ENCODE results near the gene TOMM6.

The TOMM6 gene

DNA sequence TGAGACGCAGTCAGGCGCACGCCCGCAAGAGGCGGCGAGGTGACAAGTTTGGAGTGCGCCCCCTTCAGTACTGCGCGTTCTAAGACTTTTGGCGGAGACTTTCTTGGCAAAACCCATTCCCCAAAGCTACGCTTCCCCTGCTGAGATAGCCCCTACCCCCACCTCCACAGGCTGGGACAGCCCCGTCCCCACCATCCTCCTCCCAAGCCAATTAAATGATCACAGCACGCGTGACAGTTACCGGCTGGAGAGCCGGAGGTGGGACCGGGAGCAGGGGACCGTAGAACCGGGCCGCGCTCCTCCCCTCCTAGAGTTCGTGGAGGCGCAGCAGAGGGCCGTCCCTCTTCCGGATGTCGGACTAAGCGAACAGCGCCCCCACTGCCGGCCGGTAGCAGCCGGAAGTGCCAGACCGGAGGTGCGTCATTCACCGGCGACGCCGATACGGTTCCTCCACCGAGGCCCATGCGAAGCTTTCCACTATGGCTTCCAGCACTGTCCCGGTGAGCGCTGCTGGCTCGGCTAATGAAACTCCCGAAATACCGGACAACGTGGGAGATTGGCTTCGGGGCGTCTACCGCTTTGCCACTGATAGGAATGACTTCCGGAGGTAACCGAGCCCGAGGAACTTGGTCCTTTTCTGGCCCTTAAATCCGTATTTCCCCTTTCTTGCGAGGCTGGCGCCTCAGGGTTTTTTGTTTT is at the start of gene TOMM6:
TOMM6 (plus strand) TSS at position 476 of the 699 bp plus-strand sequence; CDS start at position 480, 4 bp downstream.
- peak; percentile 87 to 92 (median 89) for DNase-seq (ENCODE audit: low read depth in 3 of 3)

DNA sequence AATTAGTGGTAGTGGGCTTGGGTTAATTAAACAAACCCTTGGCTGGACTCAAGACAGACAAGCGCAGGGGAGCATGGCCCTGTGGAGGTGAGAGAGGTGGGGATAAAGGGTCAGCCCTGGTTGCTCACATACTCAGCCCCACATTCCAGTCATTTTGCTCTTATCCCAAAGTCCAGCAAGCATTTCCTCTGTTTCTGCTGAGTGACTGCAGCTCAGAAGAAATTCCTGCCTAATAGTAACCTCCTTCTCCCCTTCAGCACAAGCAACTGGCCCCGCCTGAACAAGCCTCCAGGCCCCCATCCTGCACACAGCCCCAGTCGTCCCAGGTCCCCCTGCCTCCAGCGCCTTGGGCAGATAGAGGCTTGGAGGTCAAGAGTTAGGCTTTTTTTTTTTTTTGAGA is 48.5 kb upstream of the TOMM6 start:
- no peak for DNase-seq (ENCODE audit: low read depth in 3 of 3)

DNA sequence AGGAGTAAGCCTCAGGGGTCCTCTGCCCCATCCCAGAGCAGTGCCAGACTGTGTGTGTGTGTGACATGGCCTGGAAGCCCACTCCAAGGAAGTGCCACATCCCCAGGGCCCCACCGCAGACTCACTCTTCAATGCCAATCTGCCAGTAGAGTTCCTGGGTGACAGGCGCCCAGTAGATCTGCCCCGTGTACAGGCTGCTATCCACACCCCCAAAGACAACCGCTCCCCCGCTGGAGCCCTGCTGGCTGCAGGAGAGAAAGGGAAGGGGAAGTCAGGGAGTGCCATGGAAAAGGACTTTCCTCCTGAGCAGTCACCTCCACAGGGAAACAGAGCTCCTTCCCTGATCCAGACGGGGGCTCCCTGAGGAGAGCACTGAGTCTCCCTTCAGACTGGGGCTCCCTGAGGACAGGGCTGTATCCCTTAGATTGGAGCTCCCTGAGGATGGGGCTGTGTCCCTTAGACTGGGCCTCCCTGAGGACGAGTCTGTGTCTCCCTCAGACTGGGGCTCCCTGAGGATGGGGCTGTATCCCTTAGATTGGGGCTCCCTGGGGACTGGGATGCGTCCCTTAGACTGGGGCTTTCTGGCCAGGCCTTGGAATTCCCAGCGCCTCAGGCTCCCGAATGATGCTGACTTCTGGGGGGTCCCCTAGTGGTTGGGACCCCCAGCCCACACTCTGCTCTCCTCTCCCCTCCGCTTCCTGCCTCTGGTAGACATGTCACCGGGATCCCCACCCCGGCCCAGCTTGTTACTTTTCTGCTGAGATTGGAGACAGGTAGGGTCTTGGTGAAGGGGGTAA is 46.9 kb upstream of the TOMM6 start:
- no peak for DNase-seq (ENCODE audit: low read depth in 3 of 3)

DNA sequence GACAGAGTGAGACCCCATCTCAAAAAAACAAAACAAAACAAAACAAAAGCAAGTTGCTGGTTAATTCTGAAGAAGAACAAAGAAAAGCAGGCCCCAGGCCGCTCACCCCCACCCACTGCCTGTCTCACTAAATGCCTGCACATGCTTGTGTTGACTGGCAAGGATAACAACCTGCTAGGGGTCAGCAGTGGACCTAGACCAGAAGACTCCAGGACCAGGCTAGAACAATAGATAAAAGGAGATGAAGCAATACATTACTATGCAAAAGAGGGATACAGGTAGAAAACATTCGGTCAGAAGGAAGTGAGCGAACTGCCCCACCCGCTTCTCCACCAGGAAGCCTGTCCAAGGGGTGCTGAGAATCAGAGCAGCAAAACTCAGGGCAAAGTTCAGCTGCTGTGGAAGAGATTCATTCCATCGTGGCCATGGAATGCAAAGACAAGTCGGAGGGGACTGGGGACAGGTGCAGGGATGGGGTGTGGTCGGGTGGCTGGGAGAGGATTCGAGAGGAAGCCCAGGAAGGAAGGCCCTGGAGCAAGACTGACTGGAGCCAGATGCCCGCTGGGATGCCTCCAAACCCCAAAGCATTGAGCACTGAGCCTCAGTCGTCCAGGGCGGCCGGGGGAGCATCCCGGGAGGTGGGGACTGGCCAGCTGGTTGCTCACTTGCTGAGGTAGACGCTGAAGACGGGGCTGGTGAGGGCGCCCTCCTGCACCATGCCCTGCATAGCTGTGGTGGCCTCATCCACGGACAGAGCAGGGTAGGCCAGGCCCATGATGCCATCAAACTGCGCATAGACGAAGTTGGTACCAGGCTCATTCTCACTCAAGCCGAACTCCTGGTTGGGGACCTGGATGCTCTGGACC is 45.6 kb upstream of the TOMM6 start:
- no peak for DNase-seq (ENCODE audit: low read depth in 3 of 3)

DNA sequence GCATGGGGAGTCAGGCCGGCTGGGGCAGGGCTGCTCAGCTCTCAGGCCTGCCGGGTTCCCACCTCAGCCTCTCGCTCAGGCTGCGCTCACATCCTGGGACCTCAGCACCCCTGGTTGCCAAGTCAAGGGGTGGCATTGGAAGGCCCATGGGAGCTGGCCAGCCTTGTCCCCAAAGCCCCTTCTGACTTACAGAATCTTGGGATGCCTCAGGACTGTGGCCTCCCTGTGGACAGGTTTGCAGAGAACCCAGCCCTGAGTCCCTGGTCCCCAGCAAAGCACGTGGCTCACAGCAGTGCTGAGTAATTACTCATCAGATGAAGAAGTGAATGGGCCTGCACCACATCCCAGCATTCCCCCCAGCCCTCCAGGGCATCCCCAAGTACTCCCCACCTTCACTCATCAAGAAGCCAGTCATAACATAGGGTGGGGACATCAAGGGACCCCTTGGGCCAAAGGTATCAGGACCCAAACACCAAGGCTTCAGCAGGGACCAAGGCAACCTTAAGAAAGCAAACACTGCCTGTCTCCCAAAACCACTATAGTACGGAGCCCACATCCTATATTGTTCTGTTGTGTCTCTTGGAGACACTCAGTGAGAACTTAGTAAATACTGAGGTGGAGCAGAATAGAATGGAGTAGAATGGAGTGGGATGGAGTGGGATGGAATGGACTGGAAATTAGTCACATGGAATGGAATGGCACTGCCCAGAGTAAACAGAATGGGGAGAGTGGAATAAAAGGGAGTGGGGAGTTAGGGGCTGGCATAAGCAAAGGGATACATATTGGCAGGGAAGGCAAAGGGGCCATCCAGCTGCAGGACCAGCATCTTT is 43.9 kb upstream of the TOMM6 start:
- DNase-seq (ENCODE audit: low read depth in 3 of 3) = no peak

DNA sequence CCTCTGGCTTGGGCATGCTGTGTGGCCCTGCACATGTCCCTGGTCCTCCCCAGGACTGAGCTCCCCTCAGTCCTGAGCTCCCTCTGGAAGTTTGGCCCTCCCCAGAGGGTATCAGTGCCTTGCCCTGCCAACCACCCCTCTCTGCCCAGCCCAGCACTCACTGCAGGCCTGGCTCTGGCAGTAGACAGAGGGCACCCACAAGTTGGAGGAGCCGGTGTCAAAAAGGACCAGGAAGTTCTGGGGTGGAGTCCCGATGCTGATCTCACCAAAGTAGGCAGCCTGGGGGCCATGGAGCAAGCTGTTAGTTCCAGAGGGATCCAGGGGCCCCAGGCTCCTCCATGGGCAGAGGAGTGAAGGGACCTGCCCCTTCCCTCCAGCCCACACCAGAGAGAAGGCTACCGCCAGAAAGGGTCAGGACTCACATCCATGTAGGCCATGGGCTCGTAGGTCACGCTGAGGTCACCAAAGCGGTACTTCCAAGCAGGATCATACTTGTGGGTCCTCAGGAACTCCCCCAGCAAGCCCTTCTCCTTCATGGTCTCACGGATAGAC is 43.2 kb upstream of the TOMM6 start:
- no peak for DNase-seq (ENCODE audit: low read depth in 3 of 3)

DNA sequence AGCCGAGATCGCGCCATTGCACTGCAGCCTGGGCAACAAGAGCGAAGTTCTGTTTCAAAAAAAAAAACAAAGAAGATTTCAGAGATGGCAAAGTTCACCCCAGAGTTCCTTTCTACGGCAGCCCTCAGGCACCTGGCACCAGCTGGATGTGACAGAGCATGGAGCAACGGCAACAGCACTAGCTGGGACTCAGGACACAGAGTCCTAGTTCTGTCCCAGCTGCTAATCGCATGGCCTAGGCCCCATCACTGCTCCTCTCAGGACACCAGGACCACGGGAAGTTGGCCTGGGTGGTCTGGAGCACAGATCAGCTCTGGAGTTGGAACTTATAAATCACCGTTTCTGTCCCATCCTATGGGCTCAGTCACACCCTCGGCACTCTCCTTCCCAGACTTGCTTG is 41.4 kb upstream of the TOMM6 start:
- no peak for DNase-seq (ENCODE audit: low read depth in 3 of 3)

DNA sequence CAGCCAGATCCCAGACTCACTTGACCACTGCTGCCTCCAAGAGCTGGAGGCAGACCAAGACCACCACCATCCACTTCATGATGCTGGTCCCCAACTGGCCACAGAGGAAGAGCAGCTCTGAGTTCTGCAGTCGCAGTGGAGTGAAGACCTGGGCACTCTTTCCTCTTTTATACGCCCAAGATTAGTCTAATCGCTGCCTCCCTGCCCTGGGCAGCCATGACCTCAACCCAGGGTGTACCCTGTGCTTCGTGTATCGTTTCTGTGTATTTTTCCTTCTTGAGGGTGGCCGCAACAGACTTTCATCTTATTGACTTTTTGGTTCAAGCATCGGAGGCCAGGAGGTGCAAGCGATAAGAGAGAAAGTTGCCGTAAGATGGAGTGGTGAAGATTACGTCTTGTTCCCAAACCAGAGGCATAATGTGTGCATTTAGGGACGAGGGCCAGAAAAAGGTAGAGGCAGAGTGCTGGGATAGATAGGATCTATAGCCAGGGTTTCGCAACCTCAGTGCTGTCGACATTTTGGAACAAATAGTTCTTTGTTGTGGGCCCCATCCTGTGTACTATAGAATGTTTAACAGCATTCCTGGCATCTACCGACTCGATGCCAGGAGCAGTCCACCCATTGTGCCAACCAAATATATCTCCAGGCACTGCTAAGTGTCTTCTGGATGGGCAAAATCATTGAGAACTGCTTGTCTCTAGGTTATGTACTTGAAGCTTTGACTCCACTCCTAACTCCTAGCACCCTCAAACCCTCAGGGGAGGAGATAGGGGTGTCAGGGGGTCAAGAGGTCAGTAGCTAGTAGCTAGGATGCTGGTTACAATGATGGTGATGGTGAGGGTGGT is 40.0 kb upstream of the TOMM6 start, which contains the start of gene PGC:
PGC (minus strand) TSS at position 142 of the 846 bp plus-strand sequence; CDS start at position 79, 63 bp downstream.
- no peak for DNase-seq (ENCODE audit: low read depth in 3 of 3)

DNA sequence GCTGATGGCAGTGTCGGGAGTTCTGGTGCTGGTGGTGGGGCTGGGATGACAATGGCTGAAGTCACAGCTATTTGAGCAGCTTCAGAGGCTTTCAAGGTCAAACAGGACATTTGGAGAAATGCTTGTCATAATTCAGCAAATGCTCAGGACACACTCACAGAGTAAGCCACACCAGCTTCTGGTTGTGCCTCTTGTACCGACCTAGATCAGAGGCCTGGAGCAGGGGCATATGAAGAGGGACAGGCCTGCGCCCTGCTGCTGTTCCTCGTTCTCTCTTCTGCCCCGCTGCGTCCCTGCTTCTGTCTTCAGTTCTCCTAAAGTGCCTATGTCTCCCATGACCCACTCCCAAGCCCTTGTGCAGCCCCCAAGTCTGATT is 39.4 kb upstream of the TOMM6 start:
- no peak for DNase-seq (ENCODE audit: low read depth in 3 of 3)

DNA sequence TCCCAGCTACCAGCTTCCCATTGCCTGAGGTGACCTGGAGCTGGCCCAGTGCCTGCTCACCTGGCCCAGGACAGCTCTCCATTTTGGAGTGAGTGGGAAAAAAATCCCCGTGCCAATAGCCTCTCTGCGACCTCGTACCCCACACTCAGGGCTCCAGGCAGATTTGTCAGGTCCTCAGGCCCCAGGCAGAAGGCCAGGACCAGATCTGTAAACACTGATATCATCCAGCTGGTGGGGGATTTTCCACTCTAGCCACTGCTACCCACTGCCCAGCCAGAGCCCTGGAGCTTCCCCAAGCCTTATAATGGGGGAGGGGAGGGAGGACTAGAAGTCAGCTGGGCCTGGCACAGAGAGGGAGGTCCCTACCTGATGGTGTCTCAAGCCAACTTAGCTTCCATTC is 39.0 kb upstream of the TOMM6 start:
- no peak for DNase-seq (ENCODE audit: low read depth in 3 of 3)

DNA sequence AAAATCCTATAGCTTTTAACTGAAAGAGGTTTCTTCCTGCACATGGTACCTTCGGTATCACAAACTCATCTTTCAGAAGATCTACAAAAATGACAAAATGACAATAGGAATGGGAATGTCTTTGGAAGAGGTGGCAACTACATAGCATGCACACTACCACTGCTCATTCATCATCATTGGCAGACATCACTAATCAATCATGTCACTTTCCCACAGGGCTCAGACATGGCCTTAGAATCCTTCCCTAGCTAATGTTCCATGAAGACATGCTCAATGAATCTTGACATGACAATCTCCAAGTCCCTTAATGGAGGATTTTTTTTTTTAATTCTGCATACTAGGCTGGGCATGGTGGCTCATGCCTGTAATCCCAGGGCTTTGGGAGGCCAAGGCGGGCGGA is 37.1 kb upstream of the TOMM6 start:
- no peak for DNase-seq (ENCODE audit: low read depth in 3 of 3)

DNA sequence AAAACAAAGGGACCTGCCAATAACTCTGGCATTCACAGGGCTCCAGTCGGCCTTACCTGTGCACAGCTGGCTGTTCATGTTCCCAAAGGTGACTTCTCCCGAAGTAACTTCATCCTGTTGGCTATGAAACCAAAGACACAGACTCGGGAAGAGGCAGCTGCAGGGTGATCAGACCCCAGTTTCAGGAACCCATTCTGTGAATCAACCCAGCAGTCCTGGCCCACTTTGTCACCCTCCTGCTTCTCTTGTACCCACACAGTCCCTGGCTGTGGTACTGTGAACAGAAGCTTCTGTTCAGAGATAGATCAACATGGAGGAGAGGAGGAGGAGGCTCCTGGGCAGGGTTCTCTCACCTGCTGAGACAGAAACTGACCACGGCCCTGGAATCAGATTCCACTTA is 31.6 kb upstream of the TOMM6 start:
- no peak for DNase-seq (ENCODE audit: low read depth in 3 of 3)

DNA sequence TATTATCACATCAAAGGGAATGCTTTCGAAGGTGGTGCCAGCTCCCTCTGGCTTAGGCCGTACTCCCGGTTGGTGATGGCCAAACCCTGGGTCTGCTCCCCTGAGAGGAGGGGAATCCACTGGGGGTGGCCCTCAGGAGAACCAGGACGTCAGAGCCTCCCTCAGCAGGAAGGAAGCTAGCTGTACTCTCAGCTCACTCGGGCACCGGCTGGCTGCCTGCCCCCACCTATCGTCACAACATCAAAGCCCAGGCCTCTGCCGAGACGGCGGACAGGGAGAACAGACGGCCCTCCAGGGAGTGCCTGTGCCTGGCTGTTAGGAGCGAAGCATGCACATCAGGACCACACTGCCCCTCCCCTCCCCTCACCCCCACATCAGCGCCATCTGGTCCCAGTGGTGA is 31.1 kb upstream of the TOMM6 start:
- no peak for DNase-seq (ENCODE audit: low read depth in 3 of 3)

DNA sequence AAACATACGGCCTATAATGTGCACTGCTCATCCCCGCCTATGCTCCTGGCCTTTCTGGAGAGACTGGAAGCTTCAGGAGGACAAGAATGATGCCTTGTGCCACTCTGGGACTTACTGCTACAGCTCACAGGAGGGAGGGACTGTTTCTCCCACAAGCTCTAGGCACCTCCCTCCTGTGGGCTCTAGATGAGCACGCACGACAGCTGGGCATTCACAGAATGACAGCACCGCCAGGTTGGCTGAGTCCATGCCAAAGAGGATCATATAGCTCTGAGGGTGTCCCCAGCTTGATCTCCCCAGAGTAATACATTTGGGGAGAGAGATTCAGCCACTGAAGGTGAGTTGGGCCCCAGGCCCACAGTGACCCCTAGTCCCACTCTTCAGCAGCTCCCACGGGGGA is 30.2 kb upstream of the TOMM6 start:
- no peak for DNase-seq (ENCODE audit: low read depth in 3 of 3)

DNA sequence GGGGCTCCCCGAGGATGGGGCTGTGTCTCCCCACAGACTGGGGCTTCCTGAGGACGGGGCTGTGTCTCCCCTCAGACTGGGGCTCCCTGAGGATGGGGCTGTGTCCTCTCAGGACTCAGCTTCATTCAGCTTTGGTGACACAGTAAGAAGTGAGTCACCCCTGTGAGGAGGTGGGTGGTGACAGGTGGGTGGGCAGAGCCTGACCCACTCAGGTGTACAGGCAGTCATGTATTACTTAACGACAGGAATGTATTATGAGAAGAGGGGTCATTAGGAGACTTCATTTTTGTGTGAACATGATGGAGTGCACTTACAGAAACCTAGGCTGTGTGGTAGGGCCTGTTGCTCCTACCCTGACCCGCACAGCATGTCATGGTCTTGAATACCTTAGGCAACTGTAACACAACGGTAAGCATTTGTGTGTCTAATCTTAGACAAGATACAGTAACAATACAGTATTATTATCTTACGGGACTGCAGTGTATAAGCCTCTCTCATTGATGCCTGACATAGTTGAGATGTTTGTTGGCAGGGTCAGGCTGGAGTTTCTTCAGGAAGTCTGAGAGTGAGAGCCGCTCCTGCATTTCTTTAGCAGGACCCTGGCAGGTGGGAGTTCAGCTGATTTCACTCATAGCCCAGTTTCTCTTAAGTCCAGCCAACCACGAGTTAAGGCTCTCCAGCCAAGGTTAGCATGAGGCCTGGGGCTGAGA is 29.4 kb upstream of the TOMM6 start:
- peak in 1 of 3 experiments; percentile 28 for DNase-seq (ENCODE audit: low read depth in 3 of 3)

DNA sequence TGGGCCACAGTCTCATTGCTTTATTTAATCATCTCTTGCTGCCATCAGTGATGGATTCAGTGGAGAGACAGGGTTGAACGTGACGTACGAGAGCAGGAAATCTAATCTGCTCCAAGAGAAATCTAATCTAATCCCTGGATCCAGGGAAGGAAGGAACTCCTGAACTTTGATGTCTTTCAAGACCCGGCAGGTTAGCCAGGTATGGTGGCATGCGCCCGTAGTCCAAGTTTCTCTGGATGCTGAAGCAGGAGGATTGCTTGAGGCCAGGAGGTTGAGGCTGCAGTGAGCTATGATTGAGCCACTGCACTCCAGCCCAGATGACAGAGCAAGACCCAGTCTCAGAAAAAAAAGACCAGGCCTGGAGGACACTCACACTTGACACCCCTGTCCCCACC is 28.9 kb upstream of the TOMM6 start:
- no peak for DNase-seq (ENCODE audit: low read depth in 3 of 3)

DNA sequence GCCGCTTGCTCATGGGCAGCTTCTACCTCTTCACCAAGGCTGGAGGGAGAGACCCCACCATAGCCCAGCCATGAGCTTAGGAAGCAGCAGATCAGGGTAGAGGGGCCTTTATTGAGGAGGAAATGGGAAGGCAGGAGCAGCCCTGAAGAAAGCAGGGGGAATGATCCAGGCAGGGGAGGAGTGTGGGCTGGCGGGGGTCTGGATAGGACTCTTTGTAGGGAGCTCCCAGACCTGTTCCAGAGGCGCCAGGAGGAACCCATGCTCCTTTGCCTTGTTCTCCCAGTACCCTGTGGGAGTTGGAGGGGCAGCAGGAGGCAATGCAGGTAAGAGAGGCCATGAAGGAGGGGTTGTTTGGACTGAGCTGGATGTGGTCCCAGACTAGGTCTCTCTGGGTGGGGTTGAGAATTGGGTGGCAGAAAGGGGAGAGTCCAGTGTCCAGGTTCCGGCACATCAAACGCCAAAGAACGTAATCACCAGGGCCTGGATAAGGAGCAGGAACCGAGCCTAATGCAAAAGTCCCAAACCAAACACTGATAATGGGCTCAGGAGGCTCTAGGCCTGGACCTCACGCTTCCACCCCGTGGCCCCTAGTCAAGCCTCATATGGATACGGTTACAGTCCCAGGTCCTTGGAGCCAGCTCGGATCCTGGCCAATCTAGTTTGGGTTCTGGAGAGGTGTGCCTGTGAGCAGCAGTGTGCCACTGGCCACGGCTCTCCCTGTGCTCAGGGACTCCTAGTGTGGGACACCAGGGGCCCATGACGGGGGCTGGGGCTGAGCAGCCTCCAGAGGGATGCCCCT is 28.2 kb upstream of the TOMM6 start:
- DNase-seq (ENCODE audit: low read depth in 3 of 3) = no peak

DNA sequence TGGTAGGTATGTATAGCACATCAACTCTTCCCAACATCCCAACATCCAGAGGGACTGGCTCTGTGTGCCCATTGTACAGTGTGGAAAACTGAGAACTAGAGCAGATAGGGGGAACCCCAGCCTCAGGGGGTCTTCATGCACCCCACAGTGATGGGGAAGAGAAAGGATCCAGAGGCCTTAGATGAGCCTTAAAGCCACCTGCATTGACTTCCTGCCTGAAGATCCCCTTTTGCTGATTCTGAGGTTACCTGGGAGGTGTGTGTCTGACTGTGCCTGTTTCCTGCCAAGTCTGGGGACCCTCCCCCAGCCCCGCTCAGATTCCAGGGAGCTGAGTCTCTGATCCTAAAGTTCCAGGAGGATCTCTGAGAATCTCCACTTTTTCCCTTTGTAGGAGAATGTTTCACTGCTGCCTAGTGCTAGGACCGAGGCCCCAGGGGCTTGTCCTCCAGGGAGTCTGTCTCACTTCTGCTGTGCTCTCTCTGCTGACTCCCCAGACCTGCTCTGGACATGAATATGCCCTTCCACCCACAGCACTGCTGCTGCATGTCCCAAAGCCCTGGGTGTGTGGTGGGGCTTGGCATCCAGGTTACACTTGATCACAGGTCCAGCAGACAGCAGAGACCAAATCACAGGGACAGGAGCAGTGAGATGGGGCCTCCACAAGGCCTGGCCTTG is 27.5 kb upstream of the TOMM6 start:
- DNase-seq (ENCODE audit: low read depth in 3 of 3) = no peak
